ENCODE measurements around the gene MSH3.

The MSH3 gene

GRCh38 chr5:80714570-80715298 is 60.3 kb downstream of the MSH3 start:
- no peak for TF ChIP-seq Cebpa-rat (IDR thresholded peaks at IDR 0.05)
- Histone ChIP-seq H3K4me3 (no peak overlapping the region), H3K27me3 (no peaks in the 10 kb centered on the region), H3K4me1 (peaks cover 0 to 4% (median 0%) of the 10 kb centered on the region in 10 experiments; a peak in 1 of 20 replicates), H3K9ac (no peak overlapping the region), H3K27ac (no peak overlapping the region), H3K4me2 (no peak overlapping the region), H4K20me1 (peaks cover 0 to 3% (median 0%) of the 10 kb centered on the region in 11 experiments; a peak in 1 of 22 replicates), H3K9me3 (replicated peaks in 1 of 11) (peaks cover 10 to 25% (median 19%) of the 10 kb centered on the region in 11 experiments), H3K36me3 (peaks cover 54 to 89% (median 72%) of the 10 kb centered on the region in 11 experiments)

- H3K4me1 ChIP-seq: peaks cover 0 to 4% (median 0%) of the 10 kb centered on the region in 10 experiments; a peak in 1 of 20 replicates
- no peak overlapping the region for H3K4me3 ChIP-seq
- H3K27ac ChIP-seq: no peak overlapping the region
- H3K36me3 ChIP-seq: peaks cover 59 to 91% (median 79%) of the 10 kb centered on the region in 11 experiments
- H4K20me1 ChIP-seq: peaks cover 0 to 3% (median 0%) of the 10 kb centered on the region in 11 experiments; a peak in 1 of 22 replicates
- H3K27me3 ChIP-seq: no peaks in the 10 kb centered on the region
- no peak for TF ChIP-seq Cebpa-rat (IDR thresholded peaks at IDR 0.05)
- H3K9me3 ChIP-seq (replicated peaks in 1 of 11): peaks cover 17 to 33% (median 26%) of the 10 kb centered on the region in 11 experiments
- no peak overlapping the region for H3K4me2 ChIP-seq
- no peak overlapping the region for H3K9ac ChIP-seq
Observed at GRCh38 chr5:80715887-80716286, 61.4 kb downstream of the MSH3 start.

GRCh38 chr5:80720181-80720580 is 65.7 kb downstream of the MSH3 start:
- Histone ChIP-seq H3K9me3 (replicated peaks in 1 of 11) (peaks cover 17 to 29% (median 25%) of the 10 kb centered on the region in 11 experiments), H4K20me1 (no peaks in the 10 kb centered on the region), H3K9ac (no peak overlapping the region), H3K4me3 (no peak overlapping the region), H3K4me1 (no peaks in the 10 kb centered on the region), H3K4me2 (no peak overlapping the region), H3K27ac (no peak overlapping the region), H3K36me3 (peaks cover 43 to 88% (median 66%) of the 10 kb centered on the region in 11 experiments), H3K27me3 (no peaks in the 10 kb centered on the region)
- no peak for TF ChIP-seq Cebpa-rat (IDR thresholded peaks at IDR 0.05)

- H3K27ac ChIP-seq: no peak overlapping the region
- peaks cover 59 to 88% (median 68%) of the 10 kb centered on the region in 11 experiments for H3K36me3 ChIP-seq
- H3K9me3 ChIP-seq (replicated peaks in 1 of 11): peaks cover 17 to 25% (median 19%) of the 10 kb centered on the region in 11 experiments
- no peak overlapping the region for H3K9ac ChIP-seq
- no peaks in the 10 kb centered on the region for H3K27me3 ChIP-seq
- TF ChIP-seq Cebpa-rat (IDR thresholded peaks at IDR 0.05): no peak
- H3K4me2 ChIP-seq: no peak overlapping the region
- H3K4me1 ChIP-seq: no peaks in the 10 kb centered on the region
- H4K20me1 ChIP-seq: no peaks in the 10 kb centered on the region
- H3K4me3 ChIP-seq: no peak overlapping the region
Observed at GRCh38 chr5:80722916-80723315, 68.5 kb downstream of the MSH3 start.

GRCh38 chr5:80725446-80725845 is 71.0 kb downstream of the MSH3 start:
- H3K4me1 ChIP-seq: no peaks in the 10 kb centered on the region
- H3K4me3 ChIP-seq: no peak overlapping the region
- H3K36me3 ChIP-seq: peaks cover 47 to 87% (median 63%) of the 10 kb centered on the region in 11 experiments
- no peak overlapping the region for H3K9ac ChIP-seq
- H3K4me2 ChIP-seq: no peak overlapping the region
- no peaks in the 10 kb centered on the region for H3K27me3 ChIP-seq
- H3K27ac ChIP-seq: no peak overlapping the region
- no peaks in the 10 kb centered on the region for H4K20me1 ChIP-seq
- H3K9me3 ChIP-seq (replicated peaks in 1 of 11): peaks cover 0 to 6% (median under 1%) of the 10 kb centered on the region in 11 experiments; a peak in 6 of 22 replicates
- TF ChIP-seq Cebpa-rat (IDR thresholded peaks at IDR 0.05): no peak

GRCh38 chr5:80736730-80737129 is 82.3 kb downstream of the MSH3 start:
- no peak overlapping the region for H3K4me3 ChIP-seq
- no peaks in the 10 kb centered on the region for H3K27me3 ChIP-seq
- H3K4me1 ChIP-seq: peaks cover 9 to 47% (median 36%) of the 10 kb centered on the region in 10 experiments
- H3K27ac ChIP-seq: no peak overlapping the region
- no peak for TF ChIP-seq Cebpa-rat (IDR thresholded peaks at IDR 0.05)
- H3K9ac ChIP-seq: no peak overlapping the region
- H3K9me3 ChIP-seq (replicated peaks in 1 of 11): peaks cover 0 to 18% (median 10%) of the 10 kb centered on the region in 11 experiments; a peak in 8 of 22 replicates
- H3K4me2 ChIP-seq: no peak overlapping the region
- peaks cover 28 to 68% (median 35%) of the 10 kb centered on the region in 11 experiments; a peak in 19 of 22 replicates for H3K36me3 ChIP-seq
- H4K20me1 ChIP-seq: no peaks in the 10 kb centered on the region

GRCh38 chr5:80738466-80738865 is 84.0 kb downstream of the MSH3 start:
- peaks cover 34 to 73% (median 44%) of the 10 kb centered on the region in 11 experiments for H3K36me3 ChIP-seq
- peaks cover 9 to 60% (median 41%) of the 10 kb centered on the region in 10 experiments for H3K4me1 ChIP-seq
- peak overlapping the region in 8 of 11 experiments; percentile 7 to 71 (median 54); a peak in 14 of 22 replicates for H3K4me2 ChIP-seq
- no peak overlapping the region for H3K9ac ChIP-seq
- H3K9me3 ChIP-seq (replicated peaks in 1 of 11): peaks cover 8 to 29% (median 18%) of the 10 kb centered on the region in 11 experiments; a peak in 21 of 22 replicates
- no peak overlapping the region for H3K4me3 ChIP-seq
- H4K20me1 ChIP-seq: no peaks in the 10 kb centered on the region
- H3K27me3 ChIP-seq: no peaks in the 10 kb centered on the region
- no peak for TF ChIP-seq Cebpa-rat (IDR thresholded peaks at IDR 0.05)
- H3K27ac ChIP-seq: peak overlapping the region in 6 of 11 experiments; percentile 19 to 44 (median 38); a peak in 8 of 22 replicates

GRCh38 chr5:80739057-80739456 is 84.6 kb downstream of the MSH3 start:
- Histone ChIP-seq H3K4me2 (peak overlapping the region in 7 of 11 experiments; percentile 7 to 71 (median 58); a peak in 12 of 22 replicates), H3K27ac (peak overlapping the region in 6 of 11 experiments; percentile 19 to 44 (median 38); a peak in 9 of 22 replicates), H3K9ac (no peak overlapping the region), H4K20me1 (no peaks in the 10 kb centered on the region), H3K27me3 (no peaks in the 10 kb centered on the region), H3K36me3 (peaks cover 30 to 72% (median 42%) of the 10 kb centered on the region in 11 experiments), H3K4me3 (no peak overlapping the region), H3K4me1 (peaks cover 9 to 60% (median 41%) of the 10 kb centered on the region in 10 experiments), H3K9me3 (replicated peaks in 1 of 11) (peaks cover 13 to 33% (median 24%) of the 10 kb centered on the region in 11 experiments)
- no peak for TF ChIP-seq Cebpa-rat (IDR thresholded peaks at IDR 0.05)

GRCh38 chr5:80739496-80739895 is 85.0 kb downstream of the MSH3 start:
- Histone ChIP-seq H3K27me3 (no peaks in the 10 kb centered on the region), H3K36me3 (peaks cover 30 to 72% (median 43%) of the 10 kb centered on the region in 11 experiments), H3K9ac (no peak overlapping the region), H3K9me3 (replicated peaks in 1 of 11) (peaks cover 15 to 38% (median 28%) of the 10 kb centered on the region in 11 experiments), H3K4me3 (no peak overlapping the region), H3K4me1 (peaks cover 9 to 60% (median 41%) of the 10 kb centered on the region in 10 experiments), H3K4me2 (peak overlapping the region in 6 of 11 experiments; percentile 7 to 71 (median 61); a peak in 7 of 22 replicates), H3K27ac (peak overlapping the region in 3 of 11 experiments; percentile 38 to 42 (median 39); a peak in 2 of 22 replicates), H4K20me1 (no peaks in the 10 kb centered on the region)
- no peak for TF ChIP-seq Cebpa-rat (IDR thresholded peaks at IDR 0.05)
